HG03045 (cell line): ENCODE data around the gene SLC4A7.
"Not testable (repeated sequence)": the region's sequence is repeated elsewhere in the genome, so short reads cannot be mapped to it uniquely, and the experiment has no call there.

Experiments
- ATAC-seq: cut with Tn5 transposase; IDR thresholded peaks from one replicate; pipeline ENCODE4 v1.9.1; 2021; ENCODE audit warnings: mild to moderate bottlenecking, moderate library complexity; ENCODE audit not compliant: unreplicated experiment

Gene SLC4A7

GRCh38 chr3:27484015-27484844, at the start of gene SLC4A7:
Gene SLC4A7 (minus strand): TSS chr3:27484384. CDS start chr3:27484126, 258 bp downstream.
- ATAC-seq, result peak; percentile 93

GRCh38 chr3:27533261-27533607, 49.0 kb upstream of the SLC4A7 start:
- ATAC-seq, result no peak

GRCh38 chr3:27532426-27533260, 48.5 kb upstream of the SLC4A7 start:
- ATAC-seq, result no peak

- not testable (repeated sequence) for ATAC-seq
Measured at GRCh38 chr3:27531193-27531751, 47.1 kb upstream of the SLC4A7 start.

- no peak for ATAC-seq
Measured at GRCh38 chr3:27528791-27529190, 44.6 kb upstream of the SLC4A7 start.

- ATAC-seq, result no peak
Measured at GRCh38 chr3:27526614-27527315, 42.6 kb upstream of the SLC4A7 start.

GRCh38 chr3:27521872-27522265, 37.7 kb upstream of the SLC4A7 start:
- ATAC-seq, result no peak

GRCh38 chr3:27521179-27521871, 37.1 kb upstream of the SLC4A7 start:
- no peak for ATAC-seq

- ATAC-seq, result no peak
Measured at GRCh38 chr3:27511724-27512422, 27.7 kb upstream of the SLC4A7 start.

- ATAC-seq, result no peak
Measured at GRCh38 chr3:27509376-27509775, 25.2 kb upstream of the SLC4A7 start.

GRCh38 chr3:27508424-27508823, 24.2 kb upstream of the SLC4A7 start:
- ATAC-seq, result no peak

GRCh38 chr3:27507515-27508266, 23.5 kb upstream of the SLC4A7 start:
- no peak for ATAC-seq

- ATAC-seq, result no peak
Measured at GRCh38 chr3:27507111-27507510, 22.9 kb upstream of the SLC4A7 start.

GRCh38 chr3:27504749-27505148, 20.6 kb upstream of the SLC4A7 start:
- ATAC-seq, result no peak

GRCh38 chr3:27503526-27503925, 19.3 kb upstream of the SLC4A7 start:
- ATAC-seq, result no peak

GRCh38 chr3:27501759-27502158, 17.6 kb upstream of the SLC4A7 start:
- ATAC-seq, result no peak

- no peak for ATAC-seq
Measured at GRCh38 chr3:27500986-27501385, 16.8 kb upstream of the SLC4A7 start.

GRCh38 chr3:27500035-27500434, 15.9 kb upstream of the SLC4A7 start:
- ATAC-seq, result no peak

GRCh38 chr3:27494784-27495183, 10.6 kb upstream of the SLC4A7 start:
- no peak for ATAC-seq
